Measurements from ENCODE around the gene RAD9A.
A peak's percentile ranks its signal among the peaks of the same experiment; 100 is the strongest.
"Not testable (repeated sequence)": the region's sequence is repeated elsewhere in the genome, so short reads cannot be mapped to it uniquely, and the experiment has no call there.

Gene RAD9A

GRCh38 chr11:67410984-67411784 lies 19.4 kb downstream of the RAD9A start:
- no peak for DNase-seq

- DNase-seq = no peak
Observed at GRCh38 chr11:67411785-67412152, 20.0 kb downstream of the RAD9A start.

DNA sequence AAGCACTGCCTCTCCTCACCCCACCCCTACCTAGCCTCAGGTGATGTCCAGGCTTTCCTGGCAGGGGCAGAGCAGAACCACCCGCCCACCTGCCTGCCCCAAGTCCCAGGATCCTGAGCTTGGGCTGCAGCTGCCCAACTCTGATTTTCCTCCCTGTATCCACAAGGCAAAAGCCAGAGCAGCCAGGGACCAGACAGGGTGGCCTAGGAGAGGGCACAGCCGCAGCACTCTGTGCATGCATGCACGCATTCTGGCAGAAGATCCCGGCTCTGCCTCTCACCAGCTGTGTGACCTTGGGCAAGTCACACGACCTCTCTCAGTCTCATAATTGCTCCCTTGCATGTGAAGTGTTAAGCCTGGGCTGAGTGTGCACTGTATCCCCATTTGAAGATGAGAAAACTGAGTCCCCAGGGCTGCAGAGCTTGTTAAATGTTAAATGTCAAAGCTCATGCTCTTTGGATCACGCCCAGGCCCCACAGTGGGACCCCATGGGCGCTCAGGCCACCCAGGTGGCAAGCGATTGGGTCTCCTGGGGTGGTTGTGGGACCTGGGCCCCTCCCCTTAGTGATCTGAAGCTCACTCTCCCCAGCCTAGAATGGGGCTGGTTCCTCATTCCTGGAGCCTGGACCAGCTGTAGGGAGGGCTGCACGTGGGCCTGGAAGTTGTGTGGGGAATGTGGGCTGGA lies 20.9 kb downstream of the RAD9A start:
- no peak for DNase-seq

DNA sequence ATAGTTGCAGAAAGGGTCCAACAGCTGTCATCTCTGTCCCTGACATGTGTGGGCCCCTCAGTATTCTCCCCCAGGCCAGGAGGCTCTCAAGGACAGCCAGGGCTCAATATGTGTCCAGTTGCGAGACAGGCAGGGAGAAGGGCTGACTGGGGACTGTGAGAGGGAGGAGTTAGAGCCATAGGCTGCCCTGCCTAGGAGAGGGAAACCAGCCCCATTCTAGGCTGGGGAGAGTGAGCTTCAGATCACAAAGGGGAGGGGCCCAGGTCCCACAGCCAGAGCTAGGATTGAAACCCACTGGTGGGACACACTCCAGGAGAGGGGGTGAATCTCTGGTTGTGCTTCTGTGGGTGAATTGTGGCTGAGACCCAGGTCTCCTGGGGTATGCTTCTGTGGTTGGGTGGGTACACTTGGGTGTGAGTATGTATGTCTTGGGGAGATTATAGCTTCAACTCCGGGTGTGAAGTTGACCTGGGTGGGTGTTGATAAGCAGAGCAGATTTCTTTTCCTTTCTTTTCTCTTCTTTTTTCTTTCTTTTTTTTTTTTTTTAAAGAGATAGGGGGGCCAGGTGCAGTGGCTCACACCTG lies 21.6 kb downstream of the RAD9A start:
- no peak for DNase-seq

DNA sequence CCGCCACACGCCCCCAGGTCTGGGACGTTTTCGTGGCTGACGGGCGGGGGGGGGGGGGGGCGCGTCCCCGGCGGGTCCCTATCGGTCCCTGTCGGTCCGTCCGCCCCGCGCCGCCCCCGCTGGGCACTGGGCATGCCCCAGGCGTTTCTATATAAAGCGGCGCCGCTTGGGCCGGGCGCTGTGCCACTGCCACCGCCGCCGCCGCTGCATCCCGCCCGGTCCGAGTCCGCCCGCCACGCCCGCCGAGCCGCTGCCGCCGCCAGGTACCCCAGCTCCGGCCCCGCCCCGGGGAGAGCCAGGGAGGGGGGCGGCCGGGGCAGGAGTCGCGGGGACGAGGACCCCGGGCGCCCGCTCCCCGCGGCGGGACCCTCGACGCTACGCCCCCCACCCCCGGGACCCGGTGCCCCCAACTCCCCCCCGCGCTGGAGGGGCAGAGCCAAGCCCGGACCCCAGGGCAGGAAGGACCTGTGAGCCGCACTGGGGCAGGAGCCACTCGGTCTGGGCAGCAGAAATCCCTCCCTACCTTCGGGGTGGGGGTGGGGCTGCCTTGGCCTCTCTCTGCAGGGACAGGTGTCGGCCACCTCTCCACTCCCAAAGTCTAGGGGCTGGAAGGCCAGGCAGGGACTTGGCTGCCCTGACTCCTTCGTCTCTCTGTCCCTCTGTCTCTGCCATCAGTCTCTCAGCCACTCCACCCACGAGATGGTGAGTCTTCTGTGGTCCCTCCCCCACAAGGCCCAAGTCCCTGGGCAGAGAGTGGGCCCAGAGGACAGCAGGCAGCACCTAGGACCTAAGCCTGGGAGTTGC lies 23.9 kb downstream of the RAD9A start, which contains the start of gene CARNS1:
CARNS1 (plus strand) TSS at position 178 of the 804 bp plus-strand sequence; CDS start at position 700, 522 bp downstream.
- no peak for DNase-seq

DNA sequence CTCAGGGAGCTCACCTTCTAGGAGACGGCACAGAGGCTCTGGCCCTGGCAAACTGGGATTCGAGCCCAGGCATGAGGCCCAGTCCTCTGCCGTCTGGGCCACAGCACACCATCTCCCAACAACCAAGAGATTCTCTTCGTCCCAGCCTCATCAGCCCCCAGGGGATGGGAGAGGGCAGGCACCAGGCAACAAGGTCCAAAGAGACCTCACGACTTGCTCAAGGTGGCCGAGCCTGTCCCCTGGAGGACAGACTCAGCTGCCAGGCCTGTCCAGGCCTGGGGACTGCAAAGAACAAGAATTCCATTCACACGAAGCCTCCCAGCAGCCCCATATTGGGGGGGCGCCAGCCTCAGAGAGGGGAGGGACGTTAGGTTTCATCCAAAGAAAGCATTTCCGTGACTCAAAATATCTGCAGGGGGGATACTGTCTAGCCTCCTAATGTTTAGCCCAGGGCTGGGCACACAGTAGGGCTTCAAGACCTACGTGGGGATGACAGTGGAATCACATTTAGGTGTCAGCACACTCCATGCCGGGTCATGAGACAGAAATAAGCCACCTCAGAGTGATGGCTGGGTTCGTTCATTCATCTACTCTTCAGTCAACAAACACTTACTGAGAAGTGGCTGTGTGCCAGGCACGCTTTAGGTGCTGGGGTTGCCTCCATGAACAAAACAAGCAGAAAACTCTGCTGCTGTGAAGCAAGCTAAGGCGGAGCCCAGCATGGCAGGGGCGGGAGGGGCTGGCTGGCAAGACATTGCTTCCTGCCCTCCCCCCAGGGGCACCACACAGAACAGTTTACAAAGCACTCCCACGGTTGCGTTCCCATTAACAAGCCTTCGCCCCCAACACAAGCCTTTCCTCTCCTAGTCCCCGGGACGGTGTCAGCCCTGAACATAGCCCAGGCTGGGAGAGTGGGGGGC lies 24.9 kb downstream of the RAD9A start:
- DNase-seq = peak; percentile 67 to 79

DNA sequence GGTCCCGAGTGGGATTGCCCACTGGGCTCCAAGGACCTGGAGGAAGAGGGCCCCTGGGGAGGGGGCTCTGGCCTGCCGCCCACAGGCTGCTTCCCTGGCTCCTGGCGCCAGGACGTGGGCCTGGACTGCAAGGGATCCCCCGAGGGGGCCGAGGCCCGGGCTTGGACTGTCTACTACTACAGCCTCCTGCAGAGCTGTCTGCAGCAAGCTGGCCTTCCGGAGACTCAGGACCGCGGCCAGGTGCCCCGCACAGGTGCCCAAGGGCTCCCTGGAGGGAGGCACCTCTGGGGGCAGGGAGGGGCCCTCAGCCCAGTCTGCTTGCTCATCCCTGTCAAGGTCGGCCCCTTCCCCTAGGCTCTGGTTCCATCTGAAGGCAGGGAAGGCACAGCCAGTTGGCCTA lies 25.6 kb downstream of the RAD9A start:
- DNase-seq = no peak

DNA sequence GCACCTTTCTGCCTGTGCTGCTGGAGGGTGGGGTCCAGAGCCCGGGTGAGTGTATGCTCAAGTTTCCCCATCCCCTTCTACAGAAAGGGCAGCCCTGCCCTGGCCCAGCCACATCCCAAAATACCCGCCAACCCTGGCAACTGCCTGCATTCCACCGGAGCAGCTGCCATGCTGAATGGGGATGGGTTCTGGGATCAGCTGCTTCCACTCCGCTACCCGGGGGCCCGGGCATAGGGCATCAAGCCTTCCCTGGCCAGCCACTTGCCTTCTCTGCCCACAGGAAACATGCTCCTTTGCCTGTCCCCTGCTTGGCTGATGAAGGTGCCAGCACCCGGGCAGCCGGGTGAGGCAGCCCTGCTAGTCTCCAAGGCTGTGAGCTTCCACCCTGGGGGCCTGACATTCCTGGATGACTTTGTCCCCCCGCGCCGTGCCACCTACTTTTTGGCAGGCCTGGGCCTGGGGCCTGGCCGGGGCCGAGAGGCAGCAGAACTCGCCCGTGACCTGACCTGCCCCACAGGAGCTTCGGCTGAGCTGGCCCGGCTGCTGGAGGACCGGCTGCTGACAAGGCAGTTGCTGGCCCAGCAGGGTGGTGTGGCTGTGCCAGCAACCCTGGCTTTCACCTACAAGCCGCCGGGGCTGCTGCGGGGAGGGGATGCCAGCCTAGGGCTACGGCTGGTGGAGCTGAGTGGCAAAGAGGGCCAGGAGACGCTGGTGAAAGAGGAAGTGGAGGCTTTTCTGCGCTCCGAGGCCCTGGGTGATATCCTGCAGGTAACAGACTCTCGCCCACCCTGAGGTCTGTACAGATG lies 26.9 kb downstream of the RAD9A start:
- no peak for DNase-seq

GRCh38 chr11:67419325-67420049 lies 27.7 kb downstream of the RAD9A start:
- DNase-seq = no peak

DNA sequence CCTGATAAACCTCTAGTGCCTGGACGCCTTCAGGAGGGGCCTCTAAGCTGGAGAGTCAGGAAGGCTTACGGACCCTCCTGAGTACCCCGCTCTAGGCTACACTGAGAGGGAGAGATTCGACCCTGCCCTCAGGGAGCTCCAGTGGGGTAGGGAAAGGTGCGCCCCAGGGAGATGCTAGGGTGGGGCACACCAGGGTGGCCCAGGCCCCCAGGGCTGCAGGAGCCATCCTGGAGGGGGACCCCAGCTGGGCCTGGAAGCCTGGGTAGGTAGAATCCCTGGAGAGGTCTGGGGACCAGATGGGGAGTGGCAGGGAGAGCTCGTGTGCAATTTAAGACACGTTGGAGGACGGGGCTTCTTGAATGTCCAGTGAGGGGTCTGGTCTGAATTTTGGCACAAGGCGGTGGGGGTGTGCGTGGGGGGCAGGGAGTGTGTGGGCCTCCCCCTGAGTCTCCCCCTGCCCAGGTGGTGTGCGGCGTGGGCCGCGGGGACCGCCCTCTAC lies 28.4 kb downstream of the RAD9A start:
- no peak for DNase-seq

DNA sequence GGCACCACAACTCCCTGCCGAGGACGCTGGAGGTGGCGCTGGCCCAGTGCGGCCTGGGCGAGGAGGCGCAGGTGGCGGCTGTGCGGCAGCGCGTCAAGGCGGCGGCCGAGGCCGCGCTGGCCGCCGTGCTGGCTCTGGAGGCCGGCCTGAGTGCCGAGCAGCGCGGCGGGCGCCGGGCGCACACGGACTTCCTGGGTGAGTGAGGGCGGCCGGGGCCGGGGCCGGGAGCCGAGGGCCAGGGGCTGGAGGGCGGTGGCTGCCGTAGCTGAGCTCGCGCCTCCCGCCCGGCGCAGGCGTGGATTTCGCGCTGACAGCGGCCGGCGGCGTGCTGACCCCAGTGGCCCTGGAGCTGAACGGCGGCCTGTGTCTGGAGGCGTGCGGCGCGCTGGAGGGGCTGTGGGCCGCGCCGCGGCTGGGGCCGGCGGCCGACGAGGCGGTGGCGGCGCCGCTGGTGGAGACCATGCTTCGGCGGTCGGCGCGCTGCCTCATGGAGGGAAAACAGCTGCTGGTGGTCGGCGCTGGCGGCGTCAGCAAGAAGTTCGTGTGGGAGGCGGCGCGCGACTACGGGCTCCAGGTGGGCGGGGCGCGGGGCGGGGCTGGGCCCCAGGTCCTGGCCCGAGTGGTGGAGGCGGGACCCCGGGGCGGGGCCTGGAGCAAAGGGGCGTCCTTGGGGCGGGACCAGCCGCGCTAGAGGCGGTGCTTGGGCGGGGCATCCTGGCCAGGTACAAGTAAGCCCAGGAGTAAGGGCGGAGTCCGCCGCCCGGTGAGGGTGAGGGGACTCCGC lies 29.1 kb downstream of the RAD9A start:
- DNase-seq = peak; percentile 90 to 94

GRCh38 chr11:67421430-67422031 lies 29.7 kb downstream of the RAD9A start:
- peak in 1 of 2 experiments; percentile 55 for DNase-seq

DNA sequence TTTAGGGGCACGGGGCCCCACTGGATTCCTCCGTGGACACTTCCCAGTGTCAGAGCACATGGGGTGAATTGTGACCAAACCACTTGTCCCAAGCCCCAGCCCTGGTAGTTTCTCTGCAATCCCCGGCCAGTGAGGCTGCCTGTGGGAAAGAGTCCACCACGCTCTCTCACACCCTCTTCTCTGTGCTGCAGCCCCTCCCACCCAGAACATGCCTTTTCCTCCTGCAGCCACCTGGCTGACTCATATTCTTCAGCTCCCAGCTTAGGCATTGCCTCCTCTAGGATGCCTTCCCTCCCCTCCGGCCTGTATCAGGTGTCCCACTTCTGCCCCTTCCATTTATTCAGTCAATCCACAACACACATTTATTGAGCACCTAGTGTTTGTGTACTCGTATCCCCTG lies 31.1 kb downstream of the RAD9A start:
- peak in 1 of 2 experiments; percentile 35 for DNase-seq

DNA sequence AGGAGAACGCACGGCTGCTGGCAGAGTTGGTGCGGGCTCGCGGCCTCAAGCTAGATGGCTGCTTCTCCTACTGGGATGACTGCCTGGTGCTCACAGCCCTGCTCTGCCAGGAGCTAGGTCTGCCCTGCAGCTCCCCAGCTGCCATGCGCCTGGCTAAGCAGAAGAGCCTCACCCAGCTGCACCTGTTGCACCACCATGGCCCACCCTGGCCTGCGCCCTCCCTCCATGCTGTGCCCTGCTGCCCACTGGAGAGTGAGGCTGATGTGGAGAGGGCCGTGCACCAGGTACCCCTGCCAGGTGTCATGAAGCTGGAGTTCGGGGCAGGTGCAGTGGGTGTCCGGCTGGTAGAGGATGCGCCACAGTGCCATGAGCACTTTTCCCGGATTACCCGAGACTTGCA lies 31.7 kb downstream of the RAD9A start:
- no peak for DNase-seq

DNA sequence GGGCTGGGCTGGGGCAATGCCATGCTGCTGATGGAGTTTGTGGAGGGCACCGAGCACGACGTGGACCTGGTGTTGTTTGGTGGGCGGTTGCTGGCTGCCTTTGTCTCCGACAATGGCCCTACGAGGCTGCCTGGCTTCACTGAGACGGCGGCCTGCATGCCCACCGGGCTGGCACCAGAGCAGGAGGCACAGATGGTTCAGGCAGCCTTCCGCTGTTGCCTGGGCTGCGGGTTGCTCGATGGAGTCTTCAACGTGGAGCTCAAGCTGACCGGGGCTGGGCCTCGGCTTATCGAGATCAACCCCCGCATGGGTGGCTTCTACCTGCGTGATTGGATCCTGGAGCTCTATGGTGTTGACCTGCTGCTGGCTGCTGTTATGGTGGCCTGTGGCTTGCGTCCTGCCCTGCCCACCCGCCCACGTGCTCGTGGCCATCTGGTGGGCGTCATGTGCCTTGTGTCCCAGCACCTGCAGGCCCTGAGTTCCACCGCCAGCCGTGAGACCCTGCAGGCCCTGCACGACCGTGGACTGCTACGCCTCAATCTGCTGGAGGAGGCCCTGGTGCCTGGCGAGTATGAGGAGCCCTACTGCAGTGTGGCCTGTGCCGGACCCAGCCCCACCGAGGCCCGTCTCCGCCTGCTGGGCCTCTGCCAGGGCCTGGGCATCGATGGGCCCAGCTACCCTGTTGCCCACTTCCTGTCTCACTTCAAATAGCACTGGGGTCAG lies 32.3 kb downstream of the RAD9A start:
- no peak for DNase-seq

- not testable (repeated sequence) for DNase-seq
Observed at GRCh38 chr11:67427364-67427859, 35.6 kb downstream of the RAD9A start.

GRCh38 chr11:67428052-67429001 lies 36.5 kb downstream of the RAD9A start, which contains the start of gene RPS6KB2:
Gene RPS6KB2, plus strand, starts transcription at chr11:67428494. Its CDS starts 52 bp downstream, at chr11:67428546.
- peak; percentile 98 to 99 for DNase-seq
